NCI-H510A (cell line): ENCODE measurements around the gene CCT7.
"Not testable (repeated sequence)": the region's sequence is repeated elsewhere in the genome, so short reads cannot be mapped to it uniquely, and the experiment has no call there.

ENCODE experiments used
- DNase-seq: peaks from one replicate; lab custom pipeline; 2025; lab: John Stamatoyannopoulos, UW

Gene CCT7

GRCh38 chr2:73233932-73234832 is at the start of gene CCT7:
Gene CCT7, plus strand, starts transcription at chr2:73234308. Its CDS starts 71 bp downstream, at chr2:73234379.
- DNase-seq = peak; percentile 85

GRCh38 chr2:73185965-73186364 is 48.1 kb upstream of the CCT7 start:
- DNase-seq = no peak

GRCh38 chr2:73187549-73187948 is 46.6 kb upstream of the CCT7 start:
- no peak for DNase-seq

GRCh38 chr2:73197579-73197978 is 36.5 kb upstream of the CCT7 start:
- DNase-seq = no peak

- not testable (repeated sequence) for DNase-seq
Observed at GRCh38 chr2:73200281-73200680, 33.8 kb upstream of the CCT7 start.

GRCh38 chr2:73202156-73203054 is 31.7 kb upstream of the CCT7 start, which contains the start of gene NOTO:
Gene NOTO, plus strand, starts transcription at chr2:73202574. Its CDS starts 93 bp downstream, at chr2:73202667.
- DNase-seq = no peak

GRCh38 chr2:73203055-73203681 is 30.9 kb upstream of the CCT7 start:
- DNase-seq = no peak

GRCh38 chr2:73205611-73206010 is 28.5 kb upstream of the CCT7 start:
- DNase-seq = no peak

- no peak for DNase-seq
Observed at GRCh38 chr2:73208258-73208657, 25.9 kb upstream of the CCT7 start.

GRCh38 chr2:73210019-73210418 is 24.1 kb upstream of the CCT7 start:
- no peak for DNase-seq

GRCh38 chr2:73210696-73211095 is 23.4 kb upstream of the CCT7 start:
- DNase-seq = no peak

GRCh38 chr2:73212098-73212447 is 22.0 kb upstream of the CCT7 start:
- DNase-seq = no peak

GRCh38 chr2:73212448-73213176 is 21.5 kb upstream of the CCT7 start:
- peak; percentile 43 for DNase-seq

GRCh38 chr2:73214120-73215035 is 19.7 kb upstream of the CCT7 start, which contains the start of gene SMYD5:
Gene SMYD5, plus strand, starts transcription at chr2:73214245. Its CDS starts 22 bp downstream, at chr2:73214267.
- peak; percentile 60 for DNase-seq

- no peak for DNase-seq
Observed at GRCh38 chr2:73215254-73215653, 18.9 kb upstream of the CCT7 start.

- DNase-seq = no peak
Observed at GRCh38 chr2:73217160-73217559, 16.9 kb upstream of the CCT7 start.

- DNase-seq = no peak
Observed at GRCh38 chr2:73217826-73218225, 16.3 kb upstream of the CCT7 start.

GRCh38 chr2:73218298-73218697 is 15.8 kb upstream of the CCT7 start:
- DNase-seq = no peak

GRCh38 chr2:73223821-73224220 is 10.3 kb upstream of the CCT7 start:
- DNase-seq = no peak
